GOT3 (cell line): ENCODE results near the gene ABITRAM.
A peak's percentile ranks its signal among the peaks of the same experiment; 100 is the strongest.
"Not testable (repeated sequence)": the region's sequence is repeated elsewhere in the genome, so short reads cannot be mapped to it uniquely, and the experiment has no call there.

Experiments
- DNase-seq: peaks from one replicate; lab custom pipeline; 2025; ENCODE audit warnings: mixed read lengths; lab: John Stamatoyannopoulos, UW

The ABITRAM gene

GRCh38 chr9:108928386-108928785, 5.8 kb upstream of the ABITRAM start:
- DNase-seq: no peak

DNA sequence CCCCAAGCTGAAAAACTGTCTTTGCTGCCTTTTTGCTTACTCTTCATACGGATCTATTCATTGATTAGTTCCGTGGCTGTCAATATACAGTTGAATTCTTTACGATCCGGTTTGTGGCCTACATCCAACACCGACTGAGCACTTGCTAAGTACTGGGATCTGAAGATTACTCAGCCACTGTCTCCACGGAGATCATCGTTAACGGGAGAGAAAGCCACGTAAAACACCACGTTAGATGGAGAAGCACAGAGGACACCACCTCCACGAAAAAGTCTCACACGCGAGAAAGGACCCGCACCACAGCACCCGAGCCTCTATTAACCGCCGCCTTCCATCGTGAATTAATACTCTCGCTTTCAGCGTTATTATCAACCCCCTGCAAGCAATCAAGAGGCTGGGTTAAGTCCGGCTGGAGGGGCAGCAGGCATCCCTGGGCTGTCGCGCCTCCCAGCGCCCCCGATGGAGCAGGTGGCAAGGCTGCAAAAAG, 926 bp upstream of the ABITRAM start:
- DNase-seq: no peak

- peak; percentile 45 for DNase-seq
Measured at GRCh38 chr9:108933718-108934322, 380 bp upstream of the ABITRAM start, which contains the start of gene ELP1. ELP1 (minus strand) TSS chr9:108934124; CDS start chr9:108931146, 2,978 bp downstream.

DNA sequence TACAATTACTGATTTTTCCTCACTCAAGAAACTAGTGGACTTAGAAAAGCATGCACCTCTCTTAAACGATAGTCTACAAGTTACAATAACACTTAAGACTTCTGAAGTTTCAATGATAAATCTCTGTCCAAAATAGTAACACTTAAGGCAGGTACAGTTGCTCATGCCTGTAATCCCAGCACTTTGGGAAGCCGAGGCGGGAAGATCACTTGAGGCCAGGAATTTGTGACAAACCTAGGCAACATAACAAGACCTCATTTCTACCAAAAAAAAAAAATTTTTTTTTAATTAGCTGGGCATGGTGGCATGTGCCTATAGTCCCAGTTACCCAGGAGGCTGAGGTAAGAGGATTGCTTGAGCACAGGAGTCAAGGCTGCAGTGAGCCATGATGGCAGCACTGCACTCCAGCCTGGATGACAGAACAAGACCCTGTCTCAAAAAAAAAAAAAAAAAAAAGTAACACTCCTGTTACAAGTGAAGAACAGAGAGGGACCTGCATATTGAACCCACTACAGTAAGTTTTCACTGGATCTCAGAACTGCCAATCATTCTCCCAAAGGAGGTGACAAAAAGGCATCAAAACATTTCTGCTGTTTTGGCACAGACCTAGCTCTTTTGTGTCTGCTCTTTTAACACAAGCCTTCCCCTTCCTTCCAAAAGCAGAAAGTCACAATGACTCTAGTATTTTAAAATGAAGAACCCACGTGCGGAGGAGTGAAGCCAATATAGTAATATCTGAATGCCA, 3.5 kb downstream of the ABITRAM start:
- no peak for DNase-seq

GRCh38 chr9:108939975-108940374, 5.8 kb downstream of the ABITRAM start:
- DNase-seq: no peak

DNA sequence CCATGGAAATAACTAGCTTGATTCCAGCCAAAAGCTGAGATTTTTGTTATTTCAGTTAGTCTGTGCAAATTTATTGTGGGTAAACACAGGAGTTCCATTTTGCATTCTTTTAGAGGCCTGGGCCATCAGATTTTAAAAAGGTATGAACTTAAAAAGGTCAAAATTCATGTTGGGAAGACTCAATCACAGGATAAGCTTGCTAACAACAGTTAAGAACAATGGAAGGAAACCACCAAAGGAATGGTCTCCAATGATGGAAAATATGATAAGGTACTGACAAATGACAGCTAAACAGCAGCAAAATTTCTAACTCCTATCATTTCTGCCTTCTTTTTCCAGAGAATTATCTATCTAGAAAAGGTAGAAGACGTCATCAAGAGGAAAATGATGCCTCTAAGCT, 16.0 kb downstream of the ABITRAM start:
- no peak for DNase-seq

- no peak for DNase-seq
Measured at GRCh38 chr9:108951578-108951977, 17.4 kb downstream of the ABITRAM start.

DNA sequence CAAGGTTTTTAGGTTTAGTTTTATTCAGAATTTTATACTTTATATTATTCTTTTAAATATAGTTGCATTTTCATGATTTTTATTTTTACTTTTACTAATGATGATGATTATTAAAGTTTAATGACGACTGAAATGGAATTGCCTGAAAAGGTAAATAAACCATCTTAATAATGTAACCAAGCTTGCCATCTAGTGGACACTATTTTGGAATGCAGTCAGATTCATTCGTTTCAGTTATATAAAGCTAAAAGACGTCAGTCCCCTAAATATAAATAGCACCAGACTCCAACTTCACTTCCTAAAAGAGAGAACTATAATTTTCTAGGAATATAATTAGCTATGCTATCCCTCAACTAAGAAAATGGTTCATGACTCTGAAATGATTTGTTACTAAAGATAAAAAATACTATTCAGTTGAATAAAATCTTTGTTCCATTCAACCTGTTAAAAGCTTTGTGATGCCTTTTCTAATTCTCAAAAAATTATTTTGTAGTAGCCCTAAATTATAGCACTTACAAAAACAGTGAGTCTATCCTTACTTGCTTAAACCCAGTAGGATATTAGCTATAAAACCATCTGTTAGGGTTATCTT, 19.9 kb downstream of the ABITRAM start:
- DNase-seq: no peak

- DNase-seq: no peak
Measured at GRCh38 chr9:108956022-108956630, 21.9 kb downstream of the ABITRAM start.

DNA sequence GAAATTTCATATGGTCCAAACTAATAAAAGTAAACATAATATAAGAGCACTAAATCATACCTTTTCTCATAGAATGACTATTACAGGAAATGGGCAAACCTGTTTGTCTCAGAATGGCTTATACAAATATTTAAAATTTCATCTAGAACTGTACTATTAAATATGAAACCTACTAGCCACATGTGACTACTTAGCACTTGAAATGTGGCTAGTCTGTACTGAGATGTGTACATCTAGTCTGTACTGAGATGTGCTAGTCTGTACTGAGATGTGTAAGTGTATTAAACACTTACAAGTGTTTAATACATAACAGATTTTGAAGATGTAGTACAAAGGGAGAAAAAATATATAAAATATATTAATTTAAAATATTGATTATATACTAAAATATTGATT, 22.4 kb downstream of the ABITRAM start:
- DNase-seq: no peak

GRCh38 chr9:108960331-108960730, 26.1 kb downstream of the ABITRAM start:
- DNase-seq: no peak

DNA sequence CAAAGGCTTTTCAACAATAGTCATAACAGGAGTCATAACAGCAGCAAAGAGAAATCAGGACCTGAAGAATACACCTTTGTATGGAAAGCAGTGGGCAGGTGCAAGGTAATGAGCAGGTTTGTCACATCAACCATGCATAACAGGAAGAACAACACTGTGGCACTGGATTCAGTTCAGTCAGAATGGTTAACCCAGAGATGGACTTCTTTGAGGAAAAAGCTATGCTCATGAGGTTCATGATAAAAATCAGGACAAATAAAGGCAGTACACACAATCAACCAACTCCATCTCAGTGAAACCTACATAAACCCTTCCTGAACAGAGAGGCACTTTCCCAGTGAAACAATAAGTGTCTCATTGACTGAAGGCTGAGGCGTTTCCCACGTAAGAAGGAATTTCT, 27.0 kb downstream of the ABITRAM start:
- no peak for DNase-seq

DNA sequence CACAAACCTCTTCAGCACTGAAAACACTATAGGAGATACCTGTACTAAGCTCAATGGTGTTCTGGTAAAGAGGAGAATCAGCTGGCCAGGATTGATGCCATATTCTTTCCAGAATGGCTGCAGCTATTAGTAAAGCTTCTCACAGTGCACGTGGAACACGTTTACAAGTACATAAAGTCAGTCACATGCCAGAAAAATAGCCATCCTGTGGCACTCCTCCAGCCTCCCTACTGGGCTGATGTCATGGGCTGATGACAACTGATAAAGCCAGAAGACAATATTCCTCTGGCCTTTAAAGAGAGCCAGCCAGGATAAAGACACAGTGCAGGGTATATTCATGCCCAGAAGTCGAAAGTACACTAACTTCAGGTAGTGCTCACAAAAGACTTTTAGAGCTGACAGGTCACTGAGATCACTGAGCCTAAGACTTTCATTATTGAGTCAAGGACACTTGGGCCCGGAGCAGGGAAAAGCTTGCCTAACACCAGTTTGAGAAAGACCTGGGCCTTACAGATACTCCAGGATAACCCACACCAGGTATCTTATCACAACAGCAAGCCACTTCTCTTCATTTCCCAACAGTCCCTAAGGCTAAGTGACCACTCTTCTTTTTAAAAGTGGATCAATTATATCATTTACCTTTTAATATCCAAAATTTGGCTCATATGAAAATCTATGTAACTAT, 29.4 kb downstream of the ABITRAM start:
- DNase-seq: no peak

DNA sequence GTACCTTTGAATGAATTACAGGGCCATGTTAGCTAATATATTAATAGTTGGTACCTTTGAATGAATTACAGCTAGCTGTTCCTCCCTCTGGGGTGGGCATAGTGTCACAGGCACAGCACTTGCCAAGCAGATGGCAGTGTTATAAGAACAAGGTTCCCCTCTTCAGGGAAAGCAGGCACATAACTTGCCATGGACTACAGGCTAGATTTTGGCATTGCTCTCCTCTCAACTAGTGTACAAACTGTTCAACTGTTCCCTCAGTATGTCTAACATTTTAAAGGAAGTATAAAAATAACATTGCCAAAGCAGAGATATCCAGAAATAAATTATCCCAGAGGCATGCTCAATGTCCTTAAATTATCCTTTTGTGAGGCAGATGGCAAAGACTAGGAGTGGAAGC, 33.7 kb downstream of the ABITRAM start:
- DNase-seq: no peak

- DNase-seq: not testable (repeated sequence)
Measured at GRCh38 chr9:108971392-108971791, 37.2 kb downstream of the ABITRAM start.

DNA sequence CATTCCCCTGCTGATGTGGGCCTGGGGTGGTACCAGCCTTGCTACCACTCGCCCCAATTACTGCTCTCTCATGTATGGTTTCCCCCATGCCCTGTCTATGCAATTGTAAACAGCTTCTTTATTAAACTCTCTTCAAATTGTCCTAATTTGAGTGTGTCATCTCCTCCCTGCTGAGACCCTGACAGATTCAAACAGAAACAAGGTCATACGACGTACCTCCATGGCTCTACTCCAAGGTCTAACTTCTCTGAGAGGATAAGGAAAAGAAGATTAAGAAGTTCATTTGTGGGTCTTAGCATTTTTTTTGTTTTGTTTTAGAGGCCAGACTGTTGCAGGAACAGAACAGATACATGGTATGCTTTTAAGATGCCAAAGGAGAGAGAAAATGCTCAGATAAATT, 38.0 kb downstream of the ABITRAM start:
- no peak for DNase-seq

GRCh38 chr9:108972626-108973209, 38.5 kb downstream of the ABITRAM start:
- DNase-seq: no peak

GRCh38 chr9:108973895-108974294, 39.7 kb downstream of the ABITRAM start:
- DNase-seq: no peak

- DNase-seq: no peak
Measured at GRCh38 chr9:108978205-108978604, 44.0 kb downstream of the ABITRAM start.

GRCh38 chr9:108980893-108981292, 46.7 kb downstream of the ABITRAM start:
- DNase-seq: no peak

GRCh38 chr9:108983885-108984284, 49.7 kb downstream of the ABITRAM start:
- no peak for DNase-seq
